ENCODE results near the gene EYA4.

Gene EYA4

GRCh38 chr6:133298801-133299200, 57.6 kb downstream of the EYA4 start:
- Histone ChIP-seq H3K4me3 (ENCODE audit: insufficient read depth, low read length, poor library complexity, severe bottlenecking) (no peak overlapping the region), H3K9ac (ENCODE audit: low read length) (no peak overlapping the region), H3K9me2 (replicated peaks; ENCODE audit: insufficient read depth, low read length) (no peaks in the 10 kb centered on the region), H3K79me2 (ENCODE audit: insufficient read depth, low read length) (no peaks in the 10 kb centered on the region), H3F3A (ENCODE audit: insufficient read depth) (no peaks in the 10 kb centered on the region), H3K36me3 (ENCODE audit: low read length) (no peaks in the 10 kb centered on the region), H3K9me3 (ENCODE audit: insufficient read depth, low read length) (no peaks in the 10 kb centered on the region), H3K4me2 (ENCODE audit: low read depth, low read length, poor library complexity, severe bottlenecking) (no peak overlapping the region), H3K27ac (ENCODE audit: low read depth, low read length) (no peak overlapping the region), H2AFZ (ENCODE audit: low read depth, low read length, severe bottlenecking) (no peak overlapping the region), H4K20me1 (ENCODE audit: low read depth, low read length) (no peaks in the 10 kb centered on the region), H3K27me3 (ENCODE audit: low read length) (no peaks in the 10 kb centered on the region)
- no peak for TF ChIP-seq EZH2phosphoT487 (conservative IDR thresholded peaks at IDR 0.05; ENCODE audit: low read length)
- TF ChIP-seq, protein P1, sequence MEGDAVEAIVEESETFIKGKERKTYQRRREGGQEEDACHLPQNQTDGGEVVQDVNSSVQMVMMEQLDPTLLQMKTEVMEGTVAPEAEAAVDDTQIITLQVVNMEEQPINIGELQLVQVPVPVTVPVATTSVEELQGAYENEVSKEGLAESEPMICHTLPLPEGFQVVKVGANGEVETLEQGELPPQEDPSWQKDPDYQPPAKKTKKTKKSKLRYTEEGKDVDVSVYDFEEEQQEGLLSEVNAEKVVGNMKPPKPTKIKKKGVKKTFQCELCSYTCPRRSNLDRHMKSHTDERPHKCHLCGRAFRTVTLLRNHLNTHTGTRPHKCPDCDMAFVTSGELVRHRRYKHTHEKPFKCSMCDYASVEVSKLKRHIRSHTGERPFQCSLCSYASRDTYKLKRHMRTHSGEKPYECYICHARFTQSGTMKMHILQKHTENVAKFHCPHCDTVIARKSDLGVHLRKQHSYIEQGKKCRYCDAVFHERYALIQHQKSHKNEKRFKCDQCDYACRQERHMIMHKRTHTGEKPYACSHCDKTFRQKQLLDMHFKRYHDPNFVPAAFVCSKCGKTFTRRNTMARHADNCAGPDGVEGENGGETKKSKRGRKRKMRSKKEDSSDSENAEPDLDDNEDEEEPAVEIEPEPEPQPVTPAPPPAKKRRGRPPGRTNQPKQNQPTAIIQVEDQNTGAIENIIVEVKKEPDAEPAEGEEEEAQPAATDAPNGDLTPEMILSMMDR (IDR thresholded peaks at IDR 0.05; ENCODE audit: insufficient read depth, low read length, poor library complexity, severe bottlenecking) = no peak

DNA sequence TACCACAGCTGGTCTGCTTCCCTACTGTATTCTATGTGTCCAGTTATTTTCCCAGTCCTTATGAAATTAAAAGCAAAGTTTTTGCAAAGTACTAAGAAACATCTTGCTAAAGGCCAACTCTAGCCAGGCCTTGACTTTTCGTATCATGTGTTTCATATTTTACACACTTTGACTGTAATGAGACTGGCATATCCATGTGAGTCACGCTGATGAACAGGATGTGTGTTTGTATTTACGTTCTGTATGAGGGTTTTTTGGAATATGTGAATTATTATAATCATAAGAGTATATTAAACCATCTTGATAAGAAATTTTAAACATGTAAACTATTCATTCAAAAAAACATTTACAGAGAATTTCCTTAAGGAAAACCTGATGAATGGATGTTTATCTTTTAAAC, 59.7 kb downstream of the EYA4 start:
- Histone ChIP-seq H3K4me3 (ENCODE audit: insufficient read depth, low read length, poor library complexity, severe bottlenecking) (no peak overlapping the region), H3K4me2 (ENCODE audit: low read depth, low read length, poor library complexity, severe bottlenecking) (no peak overlapping the region), H4K20me1 (ENCODE audit: low read depth, low read length) (no peaks in the 10 kb centered on the region), H3K27ac (ENCODE audit: low read depth, low read length) (no peak overlapping the region), H3K9me2 (replicated peaks; ENCODE audit: insufficient read depth, low read length) (no peaks in the 10 kb centered on the region), H3F3A (ENCODE audit: insufficient read depth) (no peaks in the 10 kb centered on the region), H3K9ac (ENCODE audit: low read length) (no peak overlapping the region), H3K79me2 (ENCODE audit: insufficient read depth, low read length) (no peaks in the 10 kb centered on the region), H3K27me3 (ENCODE audit: low read length) (no peaks in the 10 kb centered on the region), H2AFZ (ENCODE audit: low read depth, low read length, severe bottlenecking) (no peak overlapping the region), H3K9me3 (ENCODE audit: insufficient read depth, low read length) (no peaks in the 10 kb centered on the region), H3K36me3 (ENCODE audit: low read length) (no peaks in the 10 kb centered on the region)
- TF ChIP-seq, protein P1 (IDR thresholded peaks at IDR 0.05; ENCODE audit: insufficient read depth, low read length, poor library complexity, severe bottlenecking) = no peak
- TF ChIP-seq EZH2phosphoT487 (conservative IDR thresholded peaks at IDR 0.05; ENCODE audit: low read length) = no peak

- H3K9me3 ChIP-seq (ENCODE audit: insufficient read depth, low read length) = no peaks in the 10 kb centered on the region
- no peaks in the 10 kb centered on the region for H3K27me3 ChIP-seq (ENCODE audit: low read length)
- H3K9ac ChIP-seq (ENCODE audit: low read length) = no peak overlapping the region
- H3K27ac ChIP-seq (ENCODE audit: low read depth, low read length) = no peak overlapping the region
- no peak overlapping the region for H3K4me2 ChIP-seq (ENCODE audit: low read depth, low read length, poor library complexity, severe bottlenecking)
- no peaks in the 10 kb centered on the region for H3F3A ChIP-seq (ENCODE audit: insufficient read depth)
- no peak overlapping the region for H3K4me3 ChIP-seq (ENCODE audit: insufficient read depth, low read length, poor library complexity, severe bottlenecking)
- H3K36me3 ChIP-seq (ENCODE audit: low read length) = no peaks in the 10 kb centered on the region
- TF ChIP-seq, protein P1 (IDR thresholded peaks at IDR 0.05; ENCODE audit: insufficient read depth, low read length, poor library complexity, severe bottlenecking) = no peak
- no peak for TF ChIP-seq EZH2phosphoT487 (conservative IDR thresholded peaks at IDR 0.05; ENCODE audit: low read length)
- no peaks in the 10 kb centered on the region for H4K20me1 ChIP-seq (ENCODE audit: low read depth, low read length)
- H2AFZ ChIP-seq (ENCODE audit: low read depth, low read length, severe bottlenecking) = no peak overlapping the region
- H3K9me2 ChIP-seq (replicated peaks; ENCODE audit: insufficient read depth, low read length) = no peaks in the 10 kb centered on the region
- no peaks in the 10 kb centered on the region for H3K79me2 ChIP-seq (ENCODE audit: insufficient read depth, low read length)
Measured at GRCh38 chr6:133301835-133302234, 60.7 kb downstream of the EYA4 start.

All from SU-DHL-6 (cell line).